Posterior vena cava (tissue), 2 donors: ENCODE measurements around the gene UBQLN4. TPM values are rescaled to one million over a fixed set of nuclear protein-coding genes. Genes with fewer than 3 reads are reported as not detected.

Experiments
- DNase-seq: peaks from one replicate; pipeline ENCODE4 v3.0.0-alpha.2; 2020; ENCODE audit warnings: low spot score
- intact Hi-C, 2 donors: fragments of 100-400 bp; cut with DNase I; formaldehyde crosslinking; loops; one replicate each; pipeline versions ENCODE4 v1.14.1 to v1.14.2; 2022 to 2023
- total RNA-seq, 2 donors: library from RNA; stranded (reverse); fragmentation: NEBNext Ultra II Directional; extraction: Animal tissue kit (Norgen Biotek cat#: 25700); gene quantifications; one replicate each; pipeline ENCODE4 v1.2.1, GENCODE V29; 2021
- donor health status: DM: yes; HTN: yes; CAD: no.
- donor health status: DM: yes; HTN: yes; CAD: no.

UBQLN4 gene
- total RNA-seq, 2 donors from 2014 or later = 18.0 to 29.1 TPM

DNA sequence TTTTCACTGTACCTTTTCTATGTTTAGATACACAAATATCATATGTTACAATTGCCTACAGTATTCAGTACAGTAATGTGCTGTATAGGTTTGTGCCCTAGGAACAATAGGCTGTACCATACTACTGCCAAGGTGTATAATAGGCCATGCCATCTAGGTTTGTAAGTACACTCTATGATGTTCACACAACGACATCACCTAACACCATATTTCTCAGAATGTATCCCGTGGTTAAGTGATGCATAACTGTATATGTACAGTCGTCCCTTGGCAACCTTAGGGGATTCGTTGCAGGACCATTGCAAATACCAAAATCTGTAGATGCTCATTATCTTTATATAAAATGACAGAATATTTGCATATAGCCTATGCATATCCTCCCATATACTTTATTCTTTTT lies 27.0 kb downstream of the UBQLN4 start:
- no peak for DNase-seq
- intact Hi-C loops = no loop called here

GRCh38 chr1:156025876-156026275 lies 27.7 kb downstream of the UBQLN4 start:
- no peak for DNase-seq

DNA sequence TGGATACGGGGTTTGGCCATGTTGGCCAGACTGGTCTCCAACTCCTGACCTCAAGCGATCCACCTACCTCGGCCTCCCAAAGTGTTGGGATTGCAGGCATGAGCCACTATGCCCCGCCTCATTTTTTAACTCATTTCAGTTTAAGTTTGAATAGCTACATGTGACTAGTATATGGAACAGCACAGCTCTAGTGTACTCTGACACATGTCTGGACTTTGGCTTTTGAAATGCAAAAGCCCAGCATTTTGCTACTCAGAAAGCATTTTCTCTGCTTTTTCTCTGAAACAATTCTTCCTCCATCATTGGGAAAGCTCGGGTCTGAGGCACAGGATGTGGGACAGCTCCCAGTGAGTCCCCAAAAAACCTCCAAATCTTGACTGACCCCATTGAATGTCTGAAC lies 28.8 kb downstream of the UBQLN4 start:
- no peak for DNase-seq
- intact Hi-C loops = no loop called here

More at GRCh38 chr1:156025876-156026275, 27.7 kb downstream of the UBQLN4 start:
- intact Hi-C loops = no loop called here

DNA sequence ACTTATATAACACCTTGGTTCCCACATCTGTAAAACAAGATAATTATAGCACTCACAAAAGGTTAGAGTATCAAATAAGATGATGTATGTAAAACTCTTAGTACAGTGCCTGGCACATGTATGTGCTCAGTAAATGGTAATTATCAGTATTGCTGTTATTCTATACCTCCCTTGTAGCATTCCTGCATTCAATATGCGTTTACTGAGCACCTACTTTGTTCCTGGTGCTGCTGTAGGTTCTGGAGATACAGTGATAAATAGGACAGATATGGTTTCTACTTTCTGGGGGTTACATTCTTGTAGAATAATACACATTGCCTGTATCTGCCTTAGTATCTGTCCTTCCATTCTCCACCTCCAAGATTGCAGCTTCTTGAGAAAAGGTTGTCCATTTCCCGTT lies 31.6 kb downstream of the UBQLN4 start:
- intact Hi-C loops = no loop called here
- no peak for DNase-seq

DNA sequence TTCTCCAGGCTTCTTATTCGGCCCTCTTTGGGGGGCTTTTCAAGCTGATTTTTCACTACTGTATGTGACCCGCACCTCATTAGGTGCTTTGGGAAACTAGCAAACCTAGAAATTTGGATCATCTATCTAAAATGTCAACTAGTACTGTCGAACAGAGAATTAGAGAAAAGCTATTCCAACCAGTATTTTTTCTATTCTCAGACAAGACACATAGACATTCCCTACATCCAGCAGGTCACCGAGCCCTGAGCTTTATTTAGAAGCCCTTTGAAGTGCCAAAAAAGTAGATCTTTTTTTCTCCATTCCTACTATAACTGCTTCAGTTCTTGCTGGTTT lies 32.5 kb downstream of the UBQLN4 start:
- intact Hi-C loops = no loop called here
- DNase-seq = no peak

GRCh38 chr1:156020293-156021092 lies 33.1 kb downstream of the UBQLN4 start, which contains the start of gene SSR2:
Gene SSR2 (minus strand): TSS chr1:156020951. CDS start chr1:156020167, 784 bp downstream.
- intact Hi-C loops = no loop called here
- DNase-seq = peak; percentile 95

DNA sequence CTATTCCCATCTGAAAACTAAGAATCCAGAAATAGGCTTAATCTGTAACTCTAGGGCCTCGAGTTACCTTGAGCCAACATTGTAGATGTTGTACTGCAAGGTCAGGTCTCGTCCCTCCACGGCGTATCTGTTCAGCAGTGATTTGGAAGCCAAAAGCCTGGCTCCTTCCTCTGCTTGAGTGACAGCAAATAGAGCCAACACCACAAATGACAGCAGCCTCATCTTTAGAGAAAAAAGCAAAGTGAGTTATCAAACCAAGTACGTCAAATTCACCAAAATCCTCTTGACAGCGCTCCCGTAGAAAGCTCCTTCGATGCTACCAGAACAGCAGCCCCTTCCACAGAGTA lies 33.7 kb downstream of the UBQLN4 start:
- no peak for DNase-seq
- intact Hi-C loops = no loop called here

GRCh38 chr1:156014829-156015228 lies 38.8 kb downstream of the UBQLN4 start:
- DNase-seq = no peak
- intact Hi-C loops = no loop called here

GRCh38 chr1:156012051-156012817 lies 41.4 kb downstream of the UBQLN4 start:
- intact Hi-C loops = no loop called here
- no peak for DNase-seq

GRCh38 chr1:156009404-156009803 lies 44.2 kb downstream of the UBQLN4 start:
- DNase-seq = no peak
- intact Hi-C loops = no loop called here

GRCh38 chr1:156006666-156007376 lies 46.8 kb downstream of the UBQLN4 start:
- no peak for DNase-seq
- intact Hi-C loops = no loop called here

GRCh38 chr1:156004843-156005584 lies 48.6 kb downstream of the UBQLN4 start:
- intact Hi-C loops = no loop called here
- no peak for DNase-seq

GRCh38 chr1:156003923-156004188 lies 49.7 kb downstream of the UBQLN4 start:
- intact Hi-C loops = no loop called here
- no peak for DNase-seq

DNA sequence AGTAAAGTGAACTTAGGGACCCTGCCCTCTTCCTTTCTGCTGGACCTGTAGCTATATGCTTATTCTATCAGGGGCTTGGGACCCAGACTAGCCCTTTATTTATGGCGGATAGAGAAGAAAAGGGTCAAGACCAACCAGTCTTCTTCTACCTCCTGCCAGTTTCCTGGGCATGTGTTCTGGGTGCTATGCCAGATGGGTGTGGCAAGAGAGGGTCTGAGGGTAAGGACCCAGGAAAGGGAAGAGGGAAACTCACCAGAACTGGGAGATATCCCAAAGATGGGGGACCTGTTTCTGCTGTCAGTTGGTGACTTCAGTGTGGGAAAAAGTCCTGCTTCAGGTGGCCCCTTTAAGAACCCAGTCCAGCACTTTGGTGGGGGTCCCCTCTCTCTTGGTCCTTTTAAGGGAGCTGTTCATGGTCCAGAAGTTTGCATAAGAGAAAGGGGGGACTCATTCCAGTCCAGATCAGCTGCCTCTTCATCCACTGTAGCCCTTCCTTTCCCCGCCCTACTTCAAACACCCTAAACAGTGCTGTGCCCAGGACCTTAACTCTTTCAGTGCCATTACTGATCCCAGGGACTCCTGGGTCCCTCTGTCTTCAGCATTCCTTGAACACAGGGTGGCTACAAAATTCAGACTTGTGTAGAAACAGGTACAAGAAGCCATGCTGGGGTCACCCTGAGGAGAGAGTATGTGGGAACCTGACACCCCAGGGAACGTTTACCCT lies 51.2 kb downstream of the UBQLN4 start:
- DNase-seq = no peak
- intact Hi-C loops = no loop called here

- DNase-seq = no peak
- intact Hi-C loops = no loop called here
These were observed 51.9 kb downstream of the UBQLN4 start for GRCh38 chr1:156001662-156002171.

GRCh38 chr1:156001021-156001661 lies 52.5 kb downstream of the UBQLN4 start:
- no peak for DNase-seq
- intact Hi-C loops = no loop called here

- intact Hi-C loops = no loop called here
- no peak for DNase-seq
These were observed 53.6 kb downstream of the UBQLN4 start for GRCh38 chr1:155999964-156000363.

DNA sequence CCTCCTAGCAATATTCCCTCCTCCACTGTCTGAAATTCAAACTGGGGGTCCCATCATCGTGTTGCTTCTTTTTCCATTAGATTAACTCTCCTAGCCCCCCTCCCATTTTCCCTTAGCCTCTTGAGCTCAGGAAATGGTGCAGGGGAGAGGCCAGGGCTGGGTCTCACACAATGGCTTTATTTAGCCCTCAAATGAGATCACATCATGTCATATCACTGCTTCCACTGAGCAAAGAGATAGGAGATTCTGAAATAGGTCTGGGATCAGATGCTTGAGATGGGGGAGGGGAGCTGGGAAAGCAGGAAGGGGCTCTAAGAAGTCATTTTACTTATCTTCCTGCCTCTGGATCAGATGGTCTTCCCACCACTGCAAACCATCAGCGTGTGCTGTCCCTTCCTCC lies 57.4 kb downstream of the UBQLN4 start:
- no peak for DNase-seq
- intact Hi-C loops = no loop called here
